NCI-H2081 treated with DMSO at 0.1 percent for 48 hours (cell line): ENCODE measurements around the gene FCER2.

Experiments
- DNase-seq: peaks from one replicate; lab custom pipeline; 2025; lab: John Stamatoyannopoulos, UW

FCER2 gene

DNA sequence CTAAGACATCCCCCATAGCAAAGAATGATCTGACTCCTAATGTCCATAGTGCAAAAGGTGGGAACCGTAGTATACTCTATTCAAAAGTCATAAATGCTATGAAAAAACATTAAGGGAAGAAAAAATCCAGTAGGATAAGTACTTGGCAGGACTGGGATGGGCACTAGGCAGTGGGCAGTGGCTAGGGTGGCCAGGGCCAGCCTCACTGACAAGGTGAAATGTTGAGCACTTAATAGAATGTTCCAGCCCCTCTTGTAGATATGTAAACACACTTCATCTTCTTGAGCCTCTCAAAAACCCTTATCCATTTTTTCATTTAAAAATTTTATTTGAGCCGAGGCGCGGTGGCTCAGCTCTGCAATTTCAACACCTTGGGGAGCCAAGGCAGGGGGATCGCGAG lies 31.4 kb upstream of the FCER2 start:
- no peak for DNase-seq

DNA sequence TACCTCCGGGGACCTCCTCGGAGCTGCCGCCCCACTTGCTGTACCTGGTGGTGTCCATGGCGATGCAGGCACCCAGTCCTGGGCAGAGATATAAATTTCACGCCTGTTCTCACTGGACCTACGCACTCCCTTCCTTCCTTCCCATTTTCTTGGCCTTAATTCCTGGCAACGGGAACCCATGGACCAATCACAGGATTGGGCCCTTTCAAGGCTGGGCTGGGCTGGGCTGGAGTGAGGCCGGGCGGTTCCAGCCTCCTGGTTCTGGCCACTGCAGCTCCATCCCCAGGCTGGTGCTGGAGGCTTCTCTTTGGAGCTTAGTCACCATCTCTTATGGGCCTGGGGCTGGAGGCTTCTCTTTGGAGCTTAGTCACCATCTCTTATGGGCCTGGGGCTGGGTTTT lies 30.1 kb upstream of the FCER2 start, which contains the start of gene CLEC4G:
TSS of gene CLEC4G (minus strand) at position 66 of the 400 bp plus-strand sequence. CDS start at position 58, 8 bp downstream.
- no peak for DNase-seq

DNA sequence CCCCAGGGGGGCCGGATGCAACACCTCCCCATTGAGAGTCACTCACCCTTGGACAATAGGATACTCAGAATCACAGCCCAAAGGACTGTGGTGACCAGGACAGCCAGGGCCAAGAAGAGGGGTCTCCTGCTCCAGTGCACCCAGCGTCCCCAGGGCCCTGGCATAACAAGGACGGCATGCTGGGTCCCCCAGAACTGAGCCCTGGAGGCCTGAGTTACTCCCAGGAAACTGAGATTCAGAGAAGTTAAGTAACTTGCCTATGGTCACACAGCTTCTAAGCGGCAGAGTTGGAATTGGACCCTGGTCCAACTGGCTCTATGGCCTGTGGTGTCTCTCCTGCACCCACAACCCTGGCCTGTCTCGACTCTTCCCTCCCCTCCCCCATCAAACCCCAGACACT lies 29.7 kb upstream of the FCER2 start:
- DNase-seq, result no peak

DNA sequence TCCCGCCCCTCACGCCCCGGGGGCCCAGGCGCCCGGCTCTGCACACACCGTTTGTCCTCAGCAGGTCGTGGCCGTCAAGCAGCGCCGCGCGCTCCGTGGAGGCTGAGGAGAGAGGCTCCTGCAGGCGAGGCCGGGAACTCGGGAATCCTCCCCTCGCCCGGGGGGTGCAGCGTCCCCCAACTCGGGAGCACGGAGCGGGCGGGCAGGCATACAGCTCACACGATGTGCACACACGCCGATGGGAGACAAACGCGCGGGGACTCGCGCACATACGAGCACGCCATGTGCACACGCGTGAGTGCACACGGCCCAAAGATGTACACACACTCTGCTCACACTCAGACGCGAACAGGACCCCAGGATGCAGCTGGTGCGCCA lies 29.3 kb upstream of the FCER2 start:
- no peak for DNase-seq

DNA sequence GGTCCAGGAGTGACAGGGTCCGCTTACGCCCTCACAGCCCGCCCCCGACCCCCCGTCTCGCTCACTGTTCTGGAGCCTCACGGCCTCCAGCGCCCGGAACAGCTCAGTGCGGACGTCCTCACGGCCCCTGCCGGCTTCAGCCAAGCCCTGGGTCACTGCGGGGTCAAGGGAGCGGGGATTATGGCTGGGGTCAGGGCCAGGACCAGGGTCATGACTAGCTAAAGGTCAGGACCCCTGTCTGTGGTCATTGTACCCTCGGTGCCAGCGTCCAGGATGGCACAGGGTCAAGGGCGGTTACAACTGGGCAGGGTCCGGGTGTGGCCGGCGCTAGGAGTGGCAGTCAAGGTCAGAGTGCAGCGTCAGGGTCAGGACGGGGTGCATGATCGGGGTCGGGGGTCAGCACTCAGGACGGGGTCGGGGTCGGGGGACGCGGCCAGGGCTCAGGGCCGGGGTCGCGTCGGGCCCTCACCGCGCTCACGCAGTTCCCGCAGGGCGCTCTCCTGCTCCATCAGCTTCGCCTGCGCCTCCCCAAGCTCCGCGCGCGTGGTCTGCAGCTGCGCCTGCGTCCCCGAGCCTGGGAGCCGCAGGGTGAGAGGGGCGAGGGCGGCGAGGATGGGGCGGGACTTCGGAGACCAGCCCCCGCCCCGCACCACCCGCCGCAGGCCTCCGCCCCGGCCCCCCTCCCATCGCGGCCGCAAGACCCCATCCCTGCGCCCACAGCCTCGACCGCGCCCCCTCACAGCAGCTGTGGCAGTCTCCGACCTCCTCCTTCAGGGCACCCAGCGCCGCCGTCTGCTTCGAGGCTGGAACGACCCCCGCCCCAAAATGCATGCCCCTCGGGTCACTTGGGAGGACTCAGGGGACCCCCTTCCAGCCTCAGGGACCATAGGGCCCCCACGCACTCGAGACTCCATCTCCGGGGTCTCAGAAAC lies 28.6 kb upstream of the FCER2 start:
- no peak for DNase-seq

DNA sequence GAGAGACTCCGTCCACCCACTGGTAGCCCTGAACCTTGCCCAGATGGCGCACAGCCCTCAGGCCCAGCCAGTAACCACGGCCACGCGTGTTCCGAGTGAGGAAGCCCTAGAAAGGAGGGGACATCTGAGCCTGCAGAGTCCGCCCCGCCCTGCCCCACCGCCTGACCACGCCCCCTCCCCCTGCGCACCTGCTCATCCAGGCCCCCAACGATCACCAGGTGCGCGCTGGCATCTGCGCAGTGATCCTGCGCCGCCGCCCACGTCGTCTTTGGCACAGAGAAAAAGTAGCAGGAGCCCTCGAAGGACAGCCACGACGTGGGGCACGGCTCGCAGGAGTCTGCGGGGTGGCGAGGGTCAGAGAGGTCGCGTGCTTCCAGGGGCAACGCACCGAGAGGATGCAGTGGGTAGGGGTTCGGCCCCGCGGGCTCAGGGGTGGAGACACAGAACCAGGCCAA lies 27.9 kb upstream of the FCER2 start:
- DNase-seq, result no peak

DNA sequence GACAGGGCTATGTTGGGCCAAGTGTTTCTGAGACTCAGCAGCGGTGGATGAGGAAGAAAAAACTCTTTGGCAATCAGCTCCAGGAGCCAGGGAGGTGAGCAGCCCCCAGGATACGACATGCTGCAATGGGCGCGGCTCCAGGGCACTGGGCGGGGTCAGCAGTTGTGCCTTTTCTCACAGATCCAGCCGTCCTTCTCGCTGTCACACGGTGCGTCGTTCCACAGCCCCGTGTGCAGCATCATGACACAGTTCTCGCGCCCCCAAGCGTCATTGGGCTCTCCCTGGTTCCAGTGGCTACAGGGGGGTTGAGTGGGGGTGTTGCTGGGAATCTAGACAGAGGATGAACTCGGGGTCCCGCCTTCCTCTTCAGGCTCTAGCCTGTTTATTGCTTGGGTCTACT lies 27.3 kb upstream of the FCER2 start:
- no peak for DNase-seq

DNA sequence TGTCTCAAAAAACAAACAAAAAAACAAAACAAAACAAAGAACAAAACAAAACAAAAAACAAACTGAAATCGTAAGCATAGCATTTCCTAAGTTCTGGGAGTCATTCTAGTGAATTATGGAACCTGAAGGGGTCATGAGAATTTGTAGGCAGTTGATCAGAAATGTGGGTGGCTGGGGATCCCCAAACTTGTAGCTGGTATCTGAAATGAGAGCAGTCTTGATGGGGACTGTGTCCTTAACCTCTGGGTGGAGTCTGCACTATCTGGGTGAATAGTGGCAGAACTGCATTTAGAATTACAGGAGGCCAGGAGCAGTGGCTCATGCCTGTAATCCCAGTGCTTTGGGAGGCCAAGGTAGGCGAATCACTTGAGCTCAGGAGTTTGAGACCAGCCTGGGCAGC lies 23.9 kb upstream of the FCER2 start:
- DNase-seq, result no peak

DNA sequence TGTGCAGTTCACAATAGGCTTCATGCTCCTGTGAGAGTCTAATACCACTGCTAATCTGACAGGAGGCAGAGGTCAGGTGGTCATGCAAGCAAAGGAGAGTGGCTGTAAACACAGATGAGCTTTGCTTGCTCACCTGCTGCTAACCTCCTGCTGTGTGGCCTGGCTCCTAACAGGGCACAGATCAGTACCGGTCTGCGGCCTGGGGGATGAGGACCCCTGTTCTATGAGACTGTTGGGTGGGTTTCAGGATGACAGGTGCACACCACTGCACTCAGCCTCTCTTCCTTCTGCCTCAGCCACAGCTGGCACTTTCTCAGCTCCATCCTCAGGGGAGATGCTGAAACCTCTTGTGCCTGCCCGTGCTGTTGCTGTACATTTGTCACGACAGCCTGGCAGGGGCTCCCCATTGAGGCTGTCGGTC lies 20.3 kb upstream of the FCER2 start:
- DNase-seq, result no peak

DNA sequence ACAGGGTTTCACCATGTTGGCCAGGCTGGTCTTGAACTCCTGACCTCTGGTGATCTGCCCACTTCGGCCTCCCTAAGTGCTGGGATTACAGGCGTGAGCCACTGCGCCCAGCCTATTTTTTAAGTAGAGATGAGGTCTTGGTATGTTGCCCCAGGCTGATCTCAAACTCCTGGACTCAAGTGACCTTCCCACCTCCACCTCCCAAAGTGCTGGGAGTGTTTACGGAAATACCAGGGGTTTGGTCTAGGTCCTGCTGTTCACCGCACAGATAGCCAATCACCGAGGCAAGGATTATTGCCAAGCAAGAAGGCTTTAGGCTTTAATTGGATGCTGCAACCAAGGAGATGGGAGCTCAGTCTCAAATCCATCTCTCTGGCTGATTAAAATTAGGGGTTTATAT lies 18.4 kb upstream of the FCER2 start:
- no peak for DNase-seq

DNA sequence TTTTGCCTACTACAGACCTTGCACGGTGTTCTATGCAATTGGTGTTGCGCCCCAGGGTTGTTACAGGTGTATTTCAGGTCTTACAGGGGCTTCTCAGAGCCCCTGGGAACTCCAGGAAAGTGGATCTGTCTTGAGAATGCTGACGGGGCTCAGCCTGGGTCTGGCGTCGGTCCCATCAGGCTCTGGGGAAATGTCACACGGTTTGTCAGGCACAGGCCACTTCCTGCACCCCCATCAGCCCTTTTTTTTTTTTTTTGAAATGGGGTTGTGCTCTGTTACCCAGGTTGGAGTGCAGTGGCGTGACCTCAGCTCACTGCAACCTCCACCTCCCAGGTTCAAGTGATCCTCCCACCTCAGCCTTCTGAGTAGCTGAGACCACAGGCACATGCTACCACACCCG lies 16.7 kb upstream of the FCER2 start:
- no peak for DNase-seq

DNA sequence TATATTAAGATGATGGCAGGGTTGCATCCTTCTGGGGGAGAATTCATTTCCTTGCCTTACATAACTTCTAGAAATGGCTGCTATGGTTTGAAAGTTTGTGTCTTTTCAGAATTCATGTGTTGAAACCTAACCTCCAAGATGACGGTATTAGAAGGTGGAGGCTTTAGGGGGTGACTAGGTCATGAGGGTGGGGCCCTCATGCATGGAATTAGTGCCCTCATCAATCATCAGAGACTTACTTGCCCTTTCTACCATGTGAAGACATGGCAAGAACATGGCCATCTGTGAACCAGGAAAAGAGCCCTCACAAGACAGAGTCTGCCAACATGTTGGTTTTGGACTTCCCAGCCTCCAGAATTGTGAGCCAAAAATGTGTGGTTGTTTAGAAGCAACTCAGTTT lies 14.8 kb upstream of the FCER2 start:
- DNase-seq, result no peak

DNA sequence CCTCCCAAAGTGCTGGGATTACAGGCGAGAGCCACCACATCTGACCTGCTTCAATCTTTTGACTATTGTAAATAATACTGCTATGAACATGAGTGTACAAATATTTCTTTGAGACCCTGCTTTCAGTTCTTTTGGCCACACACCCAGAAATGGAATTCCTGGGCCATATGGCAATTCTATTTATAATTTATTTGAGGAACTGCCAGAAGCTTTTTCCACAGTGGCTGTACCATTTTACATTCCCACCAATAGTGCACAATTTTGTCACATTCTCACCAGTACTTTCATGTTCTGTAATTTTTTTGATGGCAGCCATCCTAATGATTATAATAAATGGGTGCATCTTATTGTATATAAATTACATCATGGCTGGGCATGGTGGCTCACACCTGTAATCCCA lies 13.7 kb upstream of the FCER2 start:
- no peak for DNase-seq

DNA sequence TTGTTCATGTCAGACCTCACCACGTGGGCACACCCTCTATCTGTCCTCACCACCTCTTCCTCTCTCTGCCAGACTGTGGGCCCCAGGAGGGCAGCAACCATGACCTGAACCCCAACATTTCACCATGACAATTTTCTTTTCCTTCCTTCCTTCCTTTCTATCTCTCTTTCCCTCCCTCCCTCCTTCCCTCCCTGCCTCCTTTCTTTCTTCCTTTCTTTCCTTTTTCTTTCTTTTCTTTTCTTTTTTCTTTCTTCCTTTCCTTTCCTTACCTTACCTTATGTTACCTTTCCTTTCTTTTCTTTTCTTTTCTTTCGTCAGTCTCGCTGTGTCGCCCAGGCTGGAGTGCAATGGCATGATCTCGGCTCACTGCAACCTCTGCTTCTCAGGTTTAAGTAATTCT lies 8.7 kb upstream of the FCER2 start:
- no peak for DNase-seq

DNA sequence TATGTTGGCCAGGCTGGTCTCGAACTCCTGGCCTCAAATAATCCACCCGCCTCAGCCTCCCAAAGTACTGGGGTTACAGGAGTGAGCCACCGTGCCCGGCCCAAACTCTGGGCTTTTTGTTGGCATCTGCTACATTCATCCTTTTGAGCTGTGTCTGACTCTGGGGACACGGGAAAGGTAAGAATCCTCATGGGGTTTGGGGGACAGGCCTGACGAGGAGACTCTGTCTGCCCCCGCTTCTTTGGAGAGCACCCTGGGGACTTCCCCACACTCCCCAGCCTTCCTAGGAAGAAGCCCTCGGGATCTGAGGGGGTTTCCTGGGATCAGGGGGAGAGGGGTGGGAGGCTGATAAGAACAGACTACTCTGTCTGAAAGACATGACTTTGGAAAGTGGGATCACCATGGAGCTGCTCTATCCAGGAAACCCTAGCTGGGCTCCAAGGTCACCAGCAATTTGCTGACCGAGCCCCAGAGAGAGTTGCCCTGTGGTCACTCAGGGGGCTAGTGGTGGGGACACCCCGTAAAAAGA lies 8.1 kb upstream of the FCER2 start:
- no peak for DNase-seq

DNA sequence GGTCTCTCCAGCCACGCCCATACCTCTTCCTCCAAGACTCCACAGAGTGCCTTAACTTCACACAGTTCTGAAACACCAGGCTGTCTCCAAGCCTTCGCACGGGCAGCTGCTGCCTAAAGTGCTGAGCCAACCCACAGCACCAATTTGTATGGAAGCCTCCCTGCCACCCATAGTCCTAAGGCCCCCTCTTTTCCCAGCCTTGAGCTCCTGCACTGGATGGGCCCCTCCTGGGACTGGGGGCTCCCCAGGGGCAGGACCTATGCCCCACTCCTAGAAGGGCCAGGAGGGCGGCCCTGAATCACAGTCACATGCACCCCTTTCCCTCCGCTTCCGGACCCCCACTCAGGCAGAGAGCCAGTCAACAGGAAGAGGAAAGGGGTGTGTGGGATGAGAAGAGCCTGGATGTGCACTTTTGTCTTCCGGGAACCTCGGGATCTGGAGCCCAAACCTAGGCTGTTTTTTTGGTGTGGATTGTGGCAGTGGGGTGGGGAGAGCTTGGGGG lies 5.1 kb upstream of the FCER2 start:
- DNase-seq, result no peak

DNA sequence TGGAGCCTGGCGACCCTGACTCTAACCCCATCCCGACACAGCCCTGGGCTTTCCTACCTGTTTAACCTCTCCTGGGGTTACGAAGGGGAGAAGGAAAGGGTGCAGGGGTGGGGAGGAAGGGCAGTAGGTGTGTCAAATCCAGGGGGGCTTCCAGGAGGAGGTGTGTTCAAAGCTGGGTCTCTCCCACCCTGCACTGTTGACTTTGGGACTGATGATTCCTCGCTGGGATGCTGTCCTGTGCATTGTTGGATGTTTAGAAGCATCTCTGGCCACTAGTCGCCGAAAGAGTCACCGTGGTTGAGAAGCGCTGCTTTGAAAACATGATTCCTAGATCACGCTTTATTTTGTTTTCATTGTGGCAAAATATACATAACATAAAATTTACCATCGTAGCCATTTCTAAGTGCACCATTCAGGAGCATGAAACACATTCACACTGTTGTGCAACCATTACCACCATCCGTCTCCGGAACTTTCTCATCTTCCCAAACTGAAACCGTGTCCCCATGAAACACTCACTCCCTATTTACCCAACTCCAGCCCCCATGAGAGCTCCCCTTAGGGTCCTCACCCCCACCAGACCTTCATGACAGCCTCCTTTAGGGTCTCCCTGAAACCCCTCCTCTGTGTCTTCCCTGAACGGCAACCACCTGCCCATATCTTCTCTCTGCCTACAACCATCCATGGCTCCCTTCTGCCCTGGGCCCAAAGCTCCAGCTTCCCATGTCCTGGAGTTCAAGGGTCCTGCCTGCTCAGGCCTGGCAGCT lies 4.4 kb upstream of the FCER2 start:
- no peak for DNase-seq

DNA sequence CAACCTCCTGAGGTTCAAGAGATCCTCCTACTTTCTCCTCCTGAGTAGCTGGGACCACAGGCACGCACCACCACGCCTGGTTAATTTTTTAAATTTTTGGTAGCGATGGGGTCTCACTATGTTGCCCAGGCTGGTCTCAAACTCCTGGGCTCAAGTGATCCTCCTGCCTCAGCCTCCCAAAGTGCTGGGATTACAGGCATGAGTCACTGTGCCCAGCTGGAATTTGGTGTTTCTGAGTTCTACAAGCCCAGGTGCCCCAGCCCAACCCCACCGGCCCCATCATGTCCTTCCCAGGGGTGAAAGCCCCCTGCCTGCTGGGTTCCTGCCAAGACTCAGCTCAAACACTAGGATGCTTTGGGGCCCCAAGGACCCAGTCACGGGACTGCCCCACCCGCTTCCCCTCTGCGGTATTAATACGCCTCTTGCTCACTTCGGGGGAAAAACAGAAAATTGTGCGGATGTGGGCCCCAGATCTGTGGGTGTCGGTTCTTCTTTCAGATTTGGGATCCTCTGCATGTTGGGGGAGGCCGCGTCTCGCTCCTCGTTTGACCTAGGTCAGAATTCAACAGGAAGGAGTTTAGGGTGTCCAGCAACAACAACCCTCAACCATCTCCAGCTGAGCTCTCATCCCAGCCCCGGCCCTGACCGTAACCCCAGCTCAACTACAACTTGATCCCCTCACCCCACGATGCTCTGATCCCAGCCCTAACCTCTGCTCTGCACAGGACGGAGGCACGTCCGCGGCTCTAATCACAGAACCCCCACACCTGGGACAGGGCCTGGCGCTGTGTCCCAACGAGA lies 3.7 kb upstream of the FCER2 start:
- no peak for DNase-seq

DNA sequence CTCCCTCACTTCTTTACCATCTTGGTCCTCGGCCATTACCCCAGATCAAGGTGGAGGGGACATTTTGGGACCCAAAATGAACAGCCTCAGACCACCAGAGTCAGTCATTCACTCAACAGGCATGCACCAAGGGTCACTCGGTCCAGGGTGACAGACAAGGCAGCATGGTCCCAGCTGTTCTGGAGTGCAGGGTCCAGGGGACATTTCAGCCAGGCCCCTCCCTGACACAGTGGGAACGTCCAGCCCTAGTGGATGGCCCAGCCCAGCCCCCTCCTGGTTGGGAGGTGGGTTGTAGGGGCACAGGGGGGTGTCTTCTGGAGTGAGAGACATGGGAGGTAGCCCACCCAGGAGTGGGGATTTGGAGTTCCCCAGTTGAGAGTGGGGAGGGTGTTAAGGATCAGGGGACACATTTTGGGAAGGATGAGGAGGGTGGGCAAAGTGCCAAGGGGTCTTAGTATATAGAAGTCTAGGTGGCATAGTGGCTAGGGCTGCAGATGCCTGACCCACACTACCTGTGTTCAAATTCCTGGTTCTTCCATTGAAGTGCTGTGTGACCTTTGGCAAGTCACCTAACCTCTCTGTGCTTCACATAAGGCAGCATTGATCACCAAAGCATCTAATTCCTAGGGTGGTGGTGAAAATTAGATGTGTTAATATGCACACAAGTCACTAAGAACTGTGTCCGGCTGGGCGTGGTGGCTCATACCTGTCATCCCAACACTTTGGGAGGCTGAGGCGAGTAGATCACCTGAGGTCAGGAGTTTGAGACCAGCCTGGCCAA lies 2.5 kb upstream of the FCER2 start:
- no peak for DNase-seq

DNA sequence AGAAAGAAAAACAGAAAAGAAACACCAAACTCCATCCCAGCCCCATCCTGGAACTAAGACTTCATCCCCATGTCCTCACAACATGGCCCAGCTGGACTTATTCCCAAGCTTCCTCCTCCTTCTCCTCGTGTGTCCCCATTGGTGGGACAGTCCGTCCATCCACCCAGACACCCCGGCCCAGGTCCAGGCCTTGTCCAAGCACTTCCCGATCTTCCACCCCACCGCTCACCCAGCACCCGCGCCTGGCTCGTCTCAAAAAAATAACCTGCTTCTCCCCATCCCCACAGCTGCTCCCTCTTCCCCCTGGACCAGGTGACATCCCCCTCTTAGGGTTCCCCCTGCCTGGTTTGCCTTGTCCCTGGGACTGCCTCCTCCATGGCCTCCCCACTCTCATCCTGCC lies 1.4 kb upstream of the FCER2 start:
- DNase-seq, result no peak

DNA sequence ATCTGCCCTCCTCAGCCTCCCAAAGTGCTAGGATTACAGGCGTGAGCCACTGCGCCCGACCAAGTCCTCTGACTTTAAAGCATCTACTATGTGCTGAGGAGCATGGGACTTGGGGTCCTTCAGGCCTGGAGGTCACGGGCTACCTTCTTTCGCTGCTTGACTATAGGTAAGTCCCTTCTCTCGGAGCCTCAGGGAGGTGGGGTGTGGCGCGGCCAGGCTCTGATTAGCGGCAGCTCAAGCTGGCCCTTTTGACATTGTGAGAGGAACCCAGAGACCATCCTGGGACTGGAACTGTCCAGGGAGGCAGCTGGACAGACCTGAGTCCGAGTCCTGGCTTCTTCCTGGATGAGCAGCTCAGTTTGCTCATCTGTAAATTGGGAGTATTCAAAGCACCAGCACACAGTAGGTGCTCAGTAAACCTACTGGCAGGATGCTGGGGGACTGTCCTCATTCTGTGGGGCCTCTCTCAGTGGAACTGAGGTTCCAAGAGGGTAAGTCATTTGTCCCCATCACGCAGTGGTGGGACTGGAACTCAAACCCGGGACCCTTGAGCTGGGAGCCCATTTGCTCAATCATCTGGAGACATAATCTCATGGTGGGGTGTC lies 780 bp downstream of the FCER2 start:
- DNase-seq, result no peak
